Fibroblast of skin of left quadriceps (primary cell): Measurements from ENCODE around the gene DCLRE1C.
"Not testable (repeated sequence)": the region's sequence is repeated elsewhere in the genome, so short reads cannot be mapped to it uniquely, and the experiment has no call there.

Experiments used
- DNase-seq, 2 experiments: peaks; one replicate each; pipeline ENCODE4 v3.0.0-alpha.2; 2013; ENCODE audit warnings: low read depth in 2 of 2

DCLRE1C gene

GRCh38 chr10:14954001-14954770 is at the start of gene DCLRE1C:
DCLRE1C (minus strand) TSS chr10:14954096; CDS start chr10:14954010, 86 bp downstream.
- DNase-seq: peak; percentile 65 to 70

GRCh38 chr10:14995964-14996565 is 42.2 kb upstream of the DCLRE1C start:
- no peak for DNase-seq

- DNase-seq: not testable (repeated sequence)
These were observed 39.9 kb upstream of the DCLRE1C start for GRCh38 chr10:14993500-14994455.

GRCh38 chr10:14992336-14992735 is 38.4 kb upstream of the DCLRE1C start:
- DNase-seq: not testable (repeated sequence)

GRCh38 chr10:14991035-14991749 is 37.3 kb upstream of the DCLRE1C start:
- DNase-seq: not testable (repeated sequence)

- DNase-seq: not testable (repeated sequence)
These were observed 35.7 kb upstream of the DCLRE1C start for GRCh38 chr10:14989552-14989951.

- DNase-seq: no peak
These were observed 28.8 kb upstream of the DCLRE1C start for GRCh38 chr10:14982744-14983143.

GRCh38 chr10:14975672-14976273 is 21.9 kb upstream of the DCLRE1C start:
- no peak for DNase-seq

GRCh38 chr10:14974153-14974998 is 20.5 kb upstream of the DCLRE1C start:
- DNase-seq: not testable (repeated sequence)

GRCh38 chr10:14971867-14972448 is 18.1 kb upstream of the DCLRE1C start:
- DNase-seq: no peak

- no peak for DNase-seq
These were observed 14.0 kb upstream of the DCLRE1C start for GRCh38 chr10:14967897-14968296.

GRCh38 chr10:14959221-14960057 is 5.5 kb upstream of the DCLRE1C start, which contains the start of gene MEIG1:
MEIG1 (plus strand) TSS chr10:14959388; CDS start chr10:14966469, 7,081 bp downstream.
- DNase-seq: peak; percentile 78 to 82

GRCh38 chr10:14958872-14959220 is 5.0 kb upstream of the DCLRE1C start:
- no peak for DNase-seq

GRCh38 chr10:14954934-14955333 is 1.0 kb upstream of the DCLRE1C start:
- no peak for DNase-seq

GRCh38 chr10:14953424-14954000 is 384 bp downstream of the DCLRE1C start:
- no peak for DNase-seq

- no peak for DNase-seq
These were observed 959 bp downstream of the DCLRE1C start for GRCh38 chr10:14952851-14953423.

- no peak for DNase-seq
These were observed 4.6 kb downstream of the DCLRE1C start for GRCh38 chr10:14949291-14949690.

GRCh38 chr10:14947268-14947667 is 6.6 kb downstream of the DCLRE1C start:
- DNase-seq: no peak
